KMS-11 (cell line): Measurements from ENCODE around the gene THTPA.

ENCODE experiments used
- H2AFZ ChIP-seq: fragments of 200-600 bp; sonication (generic); 2 replicates; pipeline ENCODE4 v1.6.1; 2016; ENCODE audit warnings: antibody characterized with exemption, mixed run types, low read depth
- H3K27ac ChIP-seq: fragments of 200-600 bp; sonication (generic); 2 replicates; pipeline ENCODE4 v1.6.1; 2016; ENCODE audit warnings: mild to moderate bottlenecking, mixed run types
- H3K27me3 ChIP-seq: fragments of 200-600 bp; sonication (generic); 2 replicates; pipeline ENCODE4 v1.6.1; 2017; ENCODE audit warnings: mild to moderate bottlenecking, low read depth, mixed run types, moderate library complexity; ENCODE audit not compliant: insufficient read depth
- H3K36me3 ChIP-seq: fragments of 200-600 bp; sonication (generic); 2 replicates; pipeline ENCODE4 v1.6.1; 2017; ENCODE audit warnings: mild to moderate bottlenecking, mixed run types; ENCODE audit not compliant: insufficient read depth
- H3K4me1 ChIP-seq: fragments of 200-600 bp; sonication (generic); 2 replicates; pipeline ENCODE4 v1.6.1; 2016; ENCODE audit warnings: mild to moderate bottlenecking, low read depth, mixed run types; ENCODE audit not compliant: poor library complexity, severe bottlenecking
- H3K4me2 ChIP-seq: fragments of 200-600 bp; sonication (generic); 2 replicates; pipeline ENCODE4 v1.7.0; 2016; ENCODE audit warnings: mild to moderate bottlenecking, mixed run types
- H3K4me3 ChIP-seq: fragments of 200-600 bp; sonication (generic); IDR thresholded peaks from 2 replicates; pipeline ENCODE4 v1.6.1; 2017; ENCODE audit warnings: low read depth, low read length, mixed read lengths; ENCODE audit not compliant: insufficient read depth
- H3K79me2 ChIP-seq: fragments of 200-600 bp; sonication (generic); 2 replicates; pipeline ENCODE4 v1.6.1; 2016; ENCODE audit warnings: low read depth, mixed run types; ENCODE audit not compliant: insufficient read depth
- H3K9ac ChIP-seq: fragments of 200-600 bp; sonication (generic); 2 replicates; pipeline ENCODE4 v1.6.1; 2016; ENCODE audit warnings: mild to moderate bottlenecking, mixed run types
- H4K20me1 ChIP-seq: fragments of 200-600 bp; sonication (generic); 2 replicates; pipeline ENCODE4 v1.6.1; 2016; ENCODE audit warnings: mild to moderate bottlenecking, mixed run types; ENCODE audit not compliant: insufficient read depth
- CTCF ChIP-seq: fragments of 200-600 bp; sonication (generic); conservative IDR thresholded peaks from 2 replicates; pipeline ENCODE4 v1.6.1; 2017; ENCODE audit warnings: low read depth, mild to moderate bottlenecking, antibody characterized with exemption, low read length, moderate library complexity, mixed read lengths

Gene THTPA

GRCh38 chr14:23555882-23556699 lies at the start of gene THTPA:
THTPA (plus strand) TSS chr14:23556271; CDS start chr14:23556758, 487 bp downstream.
- Histone ChIP-seq H3K9ac (peak within 1 kb of the TSS; percentile 71), H3K4me2 (peak within 1 kb of the TSS; percentile 57), H3K27me3 (no peaks in the 10 kb centered on the region), H3K79me2 (no peaks in the 10 kb centered on the region; the same call in 1 of the 2 replicates), H3K27ac (peak within 1 kb of the TSS; percentile 47), H3K36me3 (no peaks in the 10 kb centered on the region), H3K4me3 (no peak within 1 kb of the TSS), H3K4me1 (peaks cover 17% of the 10 kb centered on the region), H2AFZ (peak within 1 kb of the TSS; percentile 69), H4K20me1 (no peaks in the 10 kb centered on the region)
- TF ChIP-seq CTCF = no peak

GRCh38 chr14:23512156-23512555 lies 43.9 kb upstream of the THTPA start:
- Histone ChIP-seq H3K36me3 (no peaks in the 10 kb centered on the region), H3K27me3 (no peaks in the 10 kb centered on the region), H3K79me2 (no peaks in the 10 kb centered on the region), H2AFZ (no peak overlapping the region), H3K4me3 (no peak overlapping the region), H3K4me1 (no peaks in the 10 kb centered on the region), H4K20me1 (no peaks in the 10 kb centered on the region), H3K9ac (no peak overlapping the region), H3K4me2 (no peak overlapping the region), H3K27ac (no peak overlapping the region)
- TF ChIP-seq CTCF = no peak

- H3K79me2 ChIP-seq = no peaks in the 10 kb centered on the region
- H3K27me3 ChIP-seq = no peaks in the 10 kb centered on the region
- H3K4me1 ChIP-seq = no peaks in the 10 kb centered on the region
- H3K4me3 ChIP-seq = no peak overlapping the region
- H3K4me2 ChIP-seq = no peak overlapping the region
- H4K20me1 ChIP-seq = no peaks in the 10 kb centered on the region
- H3K36me3 ChIP-seq = no peaks in the 10 kb centered on the region
- no peak overlapping the region for H2AFZ ChIP-seq
- H3K9ac ChIP-seq = no peak overlapping the region
- H3K27ac ChIP-seq = no peak overlapping the region
- no peak for TF ChIP-seq CTCF
Observed at GRCh38 chr14:23513005-23513817, 42.9 kb upstream of the THTPA start.

- H3K9ac ChIP-seq = no peak overlapping the region
- no peak overlapping the region for H3K27ac ChIP-seq
- H3K79me2 ChIP-seq = no peaks in the 10 kb centered on the region
- no peaks in the 10 kb centered on the region for H3K4me1 ChIP-seq
- no peaks in the 10 kb centered on the region for H3K36me3 ChIP-seq
- H2AFZ ChIP-seq = no peak overlapping the region
- no peaks in the 10 kb centered on the region for H4K20me1 ChIP-seq
- H3K4me2 ChIP-seq = no peak overlapping the region
- H3K27me3 ChIP-seq = no peaks in the 10 kb centered on the region
- H3K4me3 ChIP-seq = no peak overlapping the region
- no peak for TF ChIP-seq CTCF
Observed at GRCh38 chr14:23513818-23514643, 42.0 kb upstream of the THTPA start.
